Omental fat pad (tissue), 4 donors: ENCODE measurements around the gene DPYSL5. TPM values are rescaled to one million over a fixed set of nuclear protein-coding genes. Genes with fewer than 3 reads are reported as not detected.
A peak's percentile ranks its signal among the peaks of the same experiment; 100 is the strongest.

Experiments
- ATAC-seq: fragments of 150-250 bp; one replicate; pipeline ENCODE4 v1.9.1; 2016; ENCODE audit warnings: mild to moderate bottlenecking, moderate library complexity; ENCODE audit not compliant: low FRiP score
- DNase-seq: peaks from one replicate; pipeline ENCODE4 v3.0.0-alpha.2; 2019; ENCODE audit warnings: low spot score
- CTCF ChIP-seq, 3 donors: fragments of 450-650 bp; IDR thresholded peaks; one replicate each; pipeline ENCODE4 v1.5.1; 2016 to 2017; ENCODE audit warnings: antibody characterized with exemption in 3 of 3, mild to moderate bottlenecking in 3 of 3, moderate library complexity in 2 of 3
- total RNA-seq, 4 donors: library from RNA; depleted of rRNA; stranded (reverse); fragments of >200 nt; gene quantifications; one replicate each; pipeline ENCODE4 v1.1.0, GENCODE V29; 2016

The DPYSL5 gene
- total RNA-seq, 4 donors from 2014 or later, result not detected

- DNase-seq (no peak), ATAC-seq (peak; percentile 53)
- peak in 1 of 3 donors; percentile 38 for TF ChIP-seq CTCF (IDR thresholded peaks at IDR 0.05)
Measured at GRCh38 chr2:26846334-26847306, 1.3 kb upstream of the DPYSL5 start.

GRCh38 chr2:26847307-26847654 lies 651 bp upstream of the DPYSL5 start:
- ATAC-seq (no peak), DNase-seq (no peak)
- TF ChIP-seq CTCF (IDR thresholded peaks at IDR 0.05), result no peak

- DNase-seq, result no peak
- TF ChIP-seq CTCF (IDR thresholded peaks at IDR 0.05), result no peak
- peak; percentile 30 for ATAC-seq
Measured at GRCh38 chr2:26848336-26849055, 564 bp downstream of the DPYSL5 start.

GRCh38 chr2:26849056-26849999 lies 1.4 kb downstream of the DPYSL5 start:
- ATAC-seq (no peak), DNase-seq (no peak)
- TF ChIP-seq CTCF (IDR thresholded peaks at IDR 0.05), result no peak

- no peak for TF ChIP-seq CTCF (IDR thresholded peaks at IDR 0.05)
- ATAC-seq (no peak), DNase-seq (no peak)
Measured at GRCh38 chr2:26850000-26850431, 2.1 kb downstream of the DPYSL5 start.

- no peak for TF ChIP-seq CTCF (IDR thresholded peaks at IDR 0.05)
- ATAC-seq, result no peak
- no peak for DNase-seq
Measured at GRCh38 chr2:26850505-26850904, 2.6 kb downstream of the DPYSL5 start.
